HG02759 (cell line): ENCODE measurements around the gene GRHL1.

Experiments
- ATAC-seq: cut with Tn5 transposase; IDR thresholded peaks from one replicate; pipeline ENCODE4 v1.9.1; 2021; ENCODE audit warnings: mild to moderate bottlenecking, moderate library complexity; ENCODE audit not compliant: unreplicated experiment

The GRHL1 gene

GRCh38 chr2:9949239-9949991 lies 2.1 kb upstream of the GRHL1 start:
- ATAC-seq: no peak

- no peak for ATAC-seq
These were observed 1.4 kb upstream of the GRHL1 start for GRCh38 chr2:9949992-9950520.

- ATAC-seq: peak; percentile 42
These were observed 797 bp upstream of the GRHL1 start for GRCh38 chr2:9950521-9951271.

- ATAC-seq: no peak
These were observed 296 bp upstream of the GRHL1 start for GRCh38 chr2:9951272-9951521.

- ATAC-seq: no peak
These were observed 819 bp downstream of the GRHL1 start for GRCh38 chr2:9952286-9952737.

- ATAC-seq: no peak
These were observed 1.5 kb downstream of the GRHL1 start for GRCh38 chr2:9952856-9953503.

- ATAC-seq: no peak
These were observed 2.6 kb downstream of the GRHL1 start for GRCh38 chr2:9954136-9954535.

GRCh38 chr2:9958057-9958456 lies 6.6 kb downstream of the GRHL1 start:
- ATAC-seq: no peak

- no peak for ATAC-seq
These were observed 7.8 kb downstream of the GRHL1 start for GRCh38 chr2:9959262-9959661.

- ATAC-seq: no peak
These were observed 9.5 kb downstream of the GRHL1 start for GRCh38 chr2:9961013-9961412.

- ATAC-seq: no peak
These were observed 13.0 kb downstream of the GRHL1 start for GRCh38 chr2:9964334-9964980.

GRCh38 chr2:9965119-9965822 lies 13.8 kb downstream of the GRHL1 start:
- ATAC-seq: no peak

- no peak for ATAC-seq
These were observed 15.1 kb downstream of the GRHL1 start for GRCh38 chr2:9966491-9967022.

GRCh38 chr2:9967053-9967775 lies 15.7 kb downstream of the GRHL1 start:
- no peak for ATAC-seq

- no peak for ATAC-seq
These were observed 17.3 kb downstream of the GRHL1 start for GRCh38 chr2:9968553-9969497.

- ATAC-seq: no peak
These were observed 18.9 kb downstream of the GRHL1 start for GRCh38 chr2:9970200-9971044.

GRCh38 chr2:9971105-9971818 lies 19.8 kb downstream of the GRHL1 start:
- no peak for ATAC-seq
